Choroid plexus epithelial cell (primary cell): ENCODE measurements around the gene PLOD3.

Experiments
- DNase-seq: peaks from one replicate; pipeline ENCODE4 v3.0.0-alpha.2; 2010; ENCODE audit warnings: low read depth
- H3K4me3 ChIP-seq: 2 replicates; pipeline ENCODE4 v1.5.1; 2011; ENCODE audit warnings: low read depth, mild to moderate bottlenecking, control low read depth, low read length, moderate library complexity
- CTCF ChIP-seq: conservative IDR thresholded peaks from 2 replicates; pipeline ENCODE4 v1.5.1; 2011; ENCODE audit warnings: low read depth, mild to moderate bottlenecking, control low read depth, inconsistent platforms, low read length, moderate library complexity

Gene PLOD3

GRCh38 chr7:101189109-101189508, 28.3 kb downstream of the PLOD3 start:
- DNase-seq, result no peak
- no peak for TF ChIP-seq CTCF
- no peak overlapping the region for H3K4me3 ChIP-seq

GRCh38 chr7:101186844-101187428, 30.4 kb downstream of the PLOD3 start:
- H3K4me3 ChIP-seq, result no peak overlapping the region
- TF ChIP-seq CTCF, result no peak
- no peak for DNase-seq

GRCh38 chr7:101186194-101186593, 31.2 kb downstream of the PLOD3 start:
- DNase-seq, result no peak
- no peak overlapping the region for H3K4me3 ChIP-seq
- no peak for TF ChIP-seq CTCF

- H3K4me3 ChIP-seq, result no peak overlapping the region
- DNase-seq, result no peak
- no peak for TF ChIP-seq CTCF
Observed at GRCh38 chr7:101185258-101185839, 32.0 kb downstream of the PLOD3 start.

- no peak for TF ChIP-seq CTCF
- H3K4me3 ChIP-seq, result no peak within 1 kb of the TSS
- no peak for DNase-seq
Observed at GRCh38 chr7:101180130-101180755, 37.1 kb downstream of the PLOD3 start, which contains the start of gene NAT16. NAT16 (minus strand) TSS chr7:101180293; CDS start chr7:101174807, 5,486 bp downstream.

GRCh38 chr7:101179713-101180112, 37.7 kb downstream of the PLOD3 start:
- no peak overlapping the region for H3K4me3 ChIP-seq
- no peak for DNase-seq
- no peak for TF ChIP-seq CTCF
